Suppressor macrophage treated with lipopolysaccharide for 4 hours (primary cell): ENCODE measurements around the gene NRXN3.

Experiments
- DNase-seq: peaks from one replicate; pipeline ENCODE4 v3.0.0-alpha.2; 2020

The NRXN3 gene

GRCh38 chr14:78752518-78753188 lies 582.5 kb downstream of the NRXN3 start:
- DNase-seq, result no peak

GRCh38 chr14:78754059-78754458 lies 583.9 kb downstream of the NRXN3 start:
- no peak for DNase-seq

GRCh38 chr14:78758333-78758732 lies 588.2 kb downstream of the NRXN3 start:
- DNase-seq, result no peak

- DNase-seq, result no peak
Observed at GRCh38 chr14:78762331-78762730, 592.2 kb downstream of the NRXN3 start.

GRCh38 chr14:78763746-78764145 lies 593.6 kb downstream of the NRXN3 start:
- DNase-seq, result no peak

GRCh38 chr14:78764240-78764639 lies 594.1 kb downstream of the NRXN3 start:
- DNase-seq, result no peak

GRCh38 chr14:78764645-78765044 lies 594.5 kb downstream of the NRXN3 start:
- DNase-seq, result no peak

- no peak for DNase-seq
Observed at GRCh38 chr14:78767436-78767835, 597.3 kb downstream of the NRXN3 start.

- DNase-seq, result no peak
Observed at GRCh38 chr14:78782551-78782950, 612.4 kb downstream of the NRXN3 start.

GRCh38 chr14:78785265-78785664 lies 615.1 kb downstream of the NRXN3 start:
- DNase-seq, result no peak

- no peak for DNase-seq
Observed at GRCh38 chr14:78788467-78789360, 618.5 kb downstream of the NRXN3 start.

GRCh38 chr14:78790271-78790670 lies 620.1 kb downstream of the NRXN3 start:
- DNase-seq, result no peak

GRCh38 chr14:78798757-78799156 lies 628.6 kb downstream of the NRXN3 start:
- no peak for DNase-seq

GRCh38 chr14:78805570-78805969 lies 635.4 kb downstream of the NRXN3 start:
- DNase-seq, result no peak

- DNase-seq, result no peak
Observed at GRCh38 chr14:78823035-78823434, 652.9 kb downstream of the NRXN3 start.

GRCh38 chr14:78823516-78823915 lies 653.3 kb downstream of the NRXN3 start:
- no peak for DNase-seq

GRCh38 chr14:78829274-78829673 lies 659.1 kb downstream of the NRXN3 start:
- no peak for DNase-seq

- DNase-seq, result no peak
Observed at GRCh38 chr14:78834766-78835451, 664.7 kb downstream of the NRXN3 start.

GRCh38 chr14:78835909-78836308 lies 665.7 kb downstream of the NRXN3 start:
- DNase-seq, result no peak

- DNase-seq, result peak; percentile 27
Observed at GRCh38 chr14:78836777-78837176, 666.6 kb downstream of the NRXN3 start.

- DNase-seq, result no peak
Observed at GRCh38 chr14:78838959-78839358, 668.8 kb downstream of the NRXN3 start.

- no peak for DNase-seq
Observed at GRCh38 chr14:78840898-78841297, 670.7 kb downstream of the NRXN3 start.

- no peak for DNase-seq
Observed at GRCh38 chr14:78847801-78848200, 677.6 kb downstream of the NRXN3 start.
